DMS153 (cell line): ENCODE measurements around the gene NREP.

Experiments
- DNase-seq: peaks from one replicate; lab custom pipeline; 2025; lab: John Stamatoyannopoulos, UW

Gene NREP

DNA sequence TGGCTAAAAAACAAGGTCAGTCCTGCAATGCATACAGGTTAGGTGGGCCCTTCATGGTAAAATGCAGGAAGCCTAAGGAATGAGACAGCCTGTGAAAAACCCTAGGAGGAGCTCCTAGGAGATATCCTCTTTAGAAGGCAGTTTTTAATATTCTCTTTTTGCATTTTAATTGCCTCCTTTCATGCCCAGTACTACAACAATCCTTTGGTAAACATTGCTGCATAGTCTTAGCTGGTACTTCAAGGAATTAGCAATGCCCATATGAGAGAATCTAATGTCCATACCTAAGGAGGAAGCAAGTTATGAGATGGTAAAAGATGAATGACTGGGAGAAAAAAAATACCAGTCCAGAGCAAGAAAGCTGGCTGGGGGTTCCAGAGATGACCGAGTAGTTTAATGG is 61.0 kb downstream of the NREP start:
- no peak for DNase-seq

DNA sequence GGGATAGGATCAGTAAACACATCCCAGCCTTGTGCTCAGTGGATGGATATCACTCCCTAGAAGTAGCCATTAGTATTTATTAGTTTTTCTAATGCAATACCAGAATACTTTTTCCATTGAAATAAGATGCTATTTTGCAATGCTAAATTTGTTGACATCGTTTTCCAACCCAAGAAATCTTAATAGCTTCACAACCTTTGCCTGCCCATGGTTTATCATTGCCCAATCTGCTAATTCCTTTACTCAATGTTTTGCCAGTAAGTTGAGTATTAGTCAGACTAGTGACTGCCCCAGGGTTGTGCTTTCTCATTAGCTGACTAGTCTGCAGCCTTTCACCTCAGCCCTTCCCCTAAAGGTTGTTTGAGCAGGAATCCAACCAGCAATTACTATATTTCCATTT is 62.9 kb downstream of the NREP start:
- no peak for DNase-seq

DNA sequence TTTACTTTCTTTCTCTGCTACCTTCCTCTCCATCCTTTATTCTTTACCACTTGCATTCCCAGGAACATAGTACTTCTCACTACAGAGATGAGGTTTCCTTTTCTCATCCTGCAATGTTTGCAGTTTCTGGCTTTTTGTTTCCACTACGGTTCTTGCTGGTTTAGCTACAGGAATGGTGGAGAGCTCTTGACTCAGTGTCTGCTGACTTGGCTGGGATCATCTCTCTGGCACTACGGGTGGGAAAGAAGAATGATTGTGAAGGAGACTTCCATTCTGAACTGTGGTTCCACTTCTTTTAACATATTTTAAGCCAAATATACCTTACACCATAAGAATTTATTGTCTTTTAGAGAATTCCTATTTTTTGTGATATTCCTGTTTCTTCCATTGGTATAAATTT is 65.1 kb downstream of the NREP start:
- no peak for DNase-seq

DNA sequence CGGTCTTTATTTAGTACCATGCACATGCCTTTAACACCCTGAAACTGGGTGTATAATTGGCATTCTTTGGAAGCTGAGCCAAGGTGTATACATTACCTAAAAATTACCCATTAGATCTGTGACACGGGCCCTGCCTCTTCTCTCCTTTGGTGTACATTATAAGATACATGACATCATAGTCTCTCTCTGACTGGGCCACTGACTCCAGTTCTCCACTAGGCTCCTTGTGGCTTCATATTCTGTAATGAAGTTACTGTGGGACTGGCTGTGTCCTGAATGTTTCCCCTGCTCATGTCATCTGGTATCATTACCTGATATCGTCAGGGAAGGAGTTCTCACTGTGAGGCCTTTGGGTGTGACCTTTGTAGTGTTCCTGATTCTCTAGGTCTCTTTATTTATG is 65.5 kb downstream of the NREP start:
- no peak for DNase-seq

DNA sequence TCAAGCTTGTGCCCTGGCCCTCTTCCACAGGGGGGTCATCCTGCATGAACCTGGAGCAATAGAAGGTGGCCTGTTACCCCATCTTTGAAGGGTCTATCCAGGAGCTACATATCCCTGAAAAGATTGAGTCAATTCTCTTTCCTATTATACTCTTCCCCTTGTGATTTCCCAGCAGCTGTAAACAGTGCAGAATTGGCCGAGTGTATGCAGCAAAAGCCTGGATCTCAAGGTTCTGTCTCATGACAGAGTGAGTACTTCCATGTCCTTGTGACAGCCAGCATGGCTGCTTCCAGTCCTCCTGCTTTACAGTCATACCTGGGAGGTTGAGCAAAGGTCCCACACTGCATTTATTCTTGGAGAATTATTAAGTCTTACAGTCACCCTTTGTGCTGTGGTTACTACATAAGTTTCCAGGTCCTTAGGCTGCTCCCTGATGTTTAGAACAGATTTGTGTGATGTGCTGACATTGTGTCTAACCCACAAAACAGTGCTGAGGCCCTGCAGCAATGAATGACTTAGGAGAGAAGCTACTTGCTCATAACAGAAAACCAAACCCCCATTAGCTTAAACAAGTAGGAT is 67.5 kb downstream of the NREP start:
- no peak for DNase-seq

DNA sequence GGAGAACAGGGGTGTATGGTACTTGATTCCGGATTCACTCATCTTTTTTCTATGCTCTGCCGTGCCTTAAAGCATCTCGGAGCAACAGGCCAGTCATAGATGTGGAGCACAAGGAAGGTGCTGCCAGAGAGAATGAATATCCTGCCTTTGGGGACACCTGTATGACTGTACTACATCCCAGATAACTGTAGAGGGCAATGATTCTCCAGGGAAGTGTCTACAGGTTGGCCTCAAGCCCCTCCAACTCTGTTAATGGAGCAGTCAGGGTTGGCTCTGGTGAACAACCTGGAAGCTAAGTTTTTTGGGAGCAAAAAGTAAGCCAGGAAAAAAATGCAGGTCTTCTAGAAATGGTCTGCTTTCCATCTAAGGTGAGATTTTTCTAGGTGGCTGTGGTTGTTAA is 71.0 kb downstream of the NREP start:
- no peak for DNase-seq

DNA sequence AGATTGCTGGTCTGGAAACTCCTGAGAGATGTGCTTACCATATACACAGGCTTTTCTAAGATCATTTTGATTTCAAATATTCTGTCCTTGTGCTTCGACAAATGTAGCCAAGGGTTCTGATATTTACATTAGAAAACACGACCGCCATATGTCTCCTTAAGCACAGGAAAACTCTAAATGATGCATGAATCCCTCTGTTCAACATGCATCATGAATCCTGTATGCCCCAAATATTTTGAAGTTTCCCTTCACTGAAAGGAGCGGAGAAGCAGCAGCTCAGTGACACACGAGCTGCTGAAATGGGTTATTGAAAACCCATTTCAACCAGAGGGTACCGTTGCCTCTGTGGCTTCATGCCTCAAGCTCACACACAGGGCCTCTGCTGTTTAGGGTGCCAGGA is 74.4 kb downstream of the NREP start:
- no peak for DNase-seq

DNA sequence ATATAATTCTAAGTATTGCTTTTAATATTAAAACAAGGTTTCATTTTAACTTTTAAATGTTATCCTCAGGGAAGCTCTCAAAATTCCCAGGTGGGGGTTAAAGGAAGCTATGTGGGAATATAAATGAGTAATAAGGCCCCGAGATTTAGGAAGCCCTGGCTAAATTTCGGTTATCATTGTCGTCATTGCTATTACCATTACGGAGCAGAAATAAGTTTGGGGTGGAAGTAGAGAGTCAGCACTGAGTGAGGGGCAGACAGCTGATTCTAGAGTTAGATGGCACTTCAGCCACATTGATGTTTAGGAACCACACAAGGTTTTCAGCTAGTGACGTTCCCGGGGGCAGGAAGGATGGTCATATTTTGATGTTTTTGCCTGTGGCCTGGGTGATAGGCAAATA is 74.9 kb downstream of the NREP start:
- no peak for DNase-seq

DNA sequence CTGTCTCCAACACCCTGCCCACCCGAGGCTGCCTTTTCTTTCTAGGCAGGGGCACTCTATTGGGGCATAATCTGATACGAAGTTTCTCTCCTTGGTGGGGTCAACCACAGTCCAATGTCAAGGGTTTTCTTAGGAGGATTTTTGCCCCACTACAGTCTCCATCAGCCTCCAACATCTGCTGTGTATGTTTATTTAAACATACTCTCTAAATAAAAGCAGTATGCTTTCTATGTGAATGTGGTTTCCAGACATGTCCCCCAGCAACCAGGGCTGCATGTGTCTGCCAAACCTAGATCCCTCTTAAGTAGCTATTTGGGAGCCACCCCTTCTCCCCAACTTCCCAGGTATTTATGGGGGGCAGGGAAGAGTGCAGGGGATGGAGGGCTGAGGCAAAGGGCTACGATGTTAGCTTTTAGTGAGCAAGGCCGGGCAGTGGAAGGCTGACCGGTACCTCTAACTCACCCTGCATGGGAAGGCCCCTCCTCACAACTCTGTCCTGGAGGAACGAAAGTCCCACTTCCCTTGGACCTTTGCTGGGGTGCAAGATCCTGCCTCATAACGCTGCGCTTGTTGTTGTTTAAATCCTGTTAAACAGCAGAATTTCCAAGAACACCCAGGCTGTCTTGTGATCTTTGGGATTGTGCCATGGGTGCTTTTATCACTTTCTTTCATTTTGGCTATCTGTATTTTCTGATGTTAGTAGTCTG is 75.4 kb downstream of the NREP start:
- no peak for DNase-seq

DNA sequence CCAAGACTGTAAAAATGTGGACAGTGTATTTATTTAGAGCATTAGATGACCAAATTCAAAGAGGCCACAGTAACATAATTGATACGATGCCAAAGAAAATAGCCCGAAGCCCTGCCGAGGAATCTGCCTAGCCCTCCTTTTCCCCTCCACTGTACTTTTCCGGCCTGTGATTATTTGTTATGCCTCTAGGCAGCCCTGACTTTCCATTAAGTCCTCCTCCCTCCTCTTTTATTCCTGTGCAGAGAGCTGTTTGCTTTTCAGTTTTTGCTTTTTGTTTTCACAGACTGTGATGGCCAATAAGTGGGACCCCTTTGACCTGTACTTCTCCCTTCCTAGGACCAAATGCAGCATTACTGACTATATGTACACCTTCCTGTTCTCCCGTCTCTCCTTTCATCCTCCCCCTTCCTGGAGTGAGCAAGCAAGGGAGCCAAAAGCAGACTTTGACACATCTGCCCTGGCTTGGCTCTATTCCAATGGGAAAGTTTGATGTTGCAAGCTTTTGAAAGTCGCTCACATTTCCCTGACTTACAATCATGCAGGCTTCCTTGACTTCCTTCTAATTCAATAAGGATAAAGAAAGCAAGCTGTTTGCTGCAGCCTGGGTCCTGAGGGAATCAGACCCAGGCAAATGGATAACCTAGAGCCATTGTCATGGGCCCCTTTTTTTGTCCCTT is 76.1 kb downstream of the NREP start:
- DNase-seq = peak; percentile 17

DNA sequence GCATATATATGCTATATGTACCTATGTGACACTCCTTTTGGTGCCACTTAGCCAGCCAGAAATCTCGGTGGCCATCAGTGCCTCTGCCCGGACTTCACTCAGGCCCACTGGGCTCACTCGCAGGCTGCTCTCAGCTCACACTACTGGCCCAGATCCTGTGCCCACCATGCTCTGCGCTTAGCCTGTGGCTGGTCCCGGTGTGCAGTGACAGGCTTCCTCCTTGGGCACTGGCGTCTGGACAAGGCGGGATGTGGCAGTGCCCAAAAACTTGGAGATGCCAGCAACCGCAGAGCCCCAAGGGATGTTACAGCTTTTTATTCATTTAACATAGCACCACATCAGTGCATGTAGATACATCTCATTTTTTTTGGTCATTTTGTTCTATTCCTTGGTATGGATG is 77.4 kb downstream of the NREP start:
- DNase-seq = no peak
